B cell (primary cell): ENCODE results near the gene ANKS1A. TPM values are rescaled to one million over a fixed set of nuclear protein-coding genes. Genes with fewer than 3 reads are reported as not detected.

Experiments used
- ATAC-seq: fragments of 200-7000 bp; cut with Tn5 transposase; one replicate; pipeline ENCODE4 v1.10.0; 2021; ENCODE audit warnings: low read depth, mild to moderate bottlenecking, moderate number of reproducible peaks, moderate library complexity
- CTCF ChIA-PET: fragments of 350-600 bp; sonication (Branson Sonifier 250); formaldehyde crosslinking; loops from one replicate; lab custom pipeline; 2021; ENCODE audit warnings: antibody characterized with exemption, inconsistent platforms; lab: Charles Lee
- POLR2A ChIA-PET: fragments of 350-600 bp; sonication (Branson Sonifier 250); formaldehyde crosslinking; loops from one replicate; lab custom pipeline; 2021; ENCODE audit warnings: antibody characterized with exemption; lab: Charles Lee
- DNase-seq: peaks from one replicate; pipeline ENCODE4 v3.0.0; 2013
- H2AFZ ChIP-seq: 2 replicates; pipeline ENCODE4 v1.6.1; 2012; ENCODE audit warnings: mild to moderate bottlenecking, low read depth, low read length; ENCODE audit not compliant: insufficient read depth, poor library complexity, severe bottlenecking
- H3K27ac ChIP-seq, 2 donors: 1 replicate in 1 of 2; 2 replicates in 1 of 2; pipeline ENCODE4 v1.5.1; 2012 to 2013; ENCODE audit warnings: low read length in 2 of 2, mild to moderate bottlenecking in 2 of 2, moderate library complexity in 1 of 2
- H3K27me3 ChIP-seq, 4 experiments: fragments of 200-600 bp in 1 of 4; sonication (generic) in 1 of 4; replicated peaks in 1 of 4; 1 replicate in 2 of 4; 2 replicates in 2 of 4; pipeline versions ENCODE4 v1.6.1 to v1.7.0; 2013 to 2016; ENCODE audit warnings: low read length in 3 of 4, mild to moderate bottlenecking in 2 of 4, mixed read lengths in 1 of 4, moderate library complexity in 1 of 4; ENCODE audit not compliant: insufficient read depth in 4 of 4, control insufficient read depth in 3 of 4; ENCODE audit errors: control extremely low read depth in 1 of 4
- H3K36me3 ChIP-seq, 2 experiments: replicated peaks in 1 of 2; 1 replicate in 1 of 2; 2 replicates in 1 of 2; pipeline versions ENCODE4 v1.6.1 to v1.7.1; 2013; ENCODE audit warnings: low read length in 1 of 2; ENCODE audit not compliant: insufficient read depth in 2 of 2, control insufficient read depth in 1 of 2; ENCODE audit errors: control extremely low read depth in 1 of 2, extremely low read depth in 1 of 2
- H3K4me1 ChIP-seq, 2 donors: fragments of 200-600 bp in 1 of 2; sonication (generic) in 1 of 2; 1 replicate in 1 of 2; 2 replicates in 1 of 2; pipeline versions ENCODE4 v1.5.1 to v1.6.1; 2013 to 2017; ENCODE audit warnings: low read length in 2 of 2; ENCODE audit not compliant: control insufficient read depth in 2 of 2, insufficient read depth in 2 of 2
- H3K4me2 ChIP-seq: replicated peaks from 2 replicates; pipeline ENCODE3; 2012; ENCODE audit warnings: mild to moderate bottlenecking, low read depth, low read length; ENCODE audit not compliant: poor library complexity, severe bottlenecking
- H3K4me3 ChIP-seq, 5 experiments: fragments of 200-600 bp in 1 of 5; sonication (generic) in 1 of 5; 1 replicate in 3 of 5; 2 replicates in 2 of 5; pipeline versions ENCODE4 v1.5.1 to v1.7.0; 2011 to 2016; ENCODE audit warnings: low read length in 4 of 5, mild to moderate bottlenecking in 4 of 5, low read depth in 2 of 5, control low read depth in 1 of 5, moderate library complexity in 1 of 5; ENCODE audit not compliant: insufficient read depth in 1 of 5; ENCODE audit errors: control extremely low read depth in 1 of 5, extremely low read depth in 1 of 5
- H3K79me2 ChIP-seq: fragments of 200-600 bp; sonication (generic); one replicate; pipeline ENCODE4 v1.6.0; 2016; ENCODE audit warnings: low read length; ENCODE audit not compliant: control insufficient read depth, insufficient read depth
- H3K9ac ChIP-seq: fragments of 200-600 bp; sonication (generic); 2 replicates; pipeline ENCODE4 v1.6.1; 2017; ENCODE audit warnings: mild to moderate bottlenecking, low read length, moderate library complexity
- H3K9me3 ChIP-seq, 3 donors: one replicate each; pipeline versions ENCODE4 v1.6.1 to v1.7.1; 2013; ENCODE audit warnings: low read length in 2 of 3; ENCODE audit not compliant: control insufficient read depth in 2 of 3, insufficient read depth in 1 of 3; ENCODE audit errors: control extremely low read depth in 1 of 3
- H4K20me1 ChIP-seq: 2 replicates; pipeline ENCODE4 v1.6.0; 2012; ENCODE audit warnings: mild to moderate bottlenecking, low read length; ENCODE audit not compliant: insufficient read depth, control insufficient read depth, poor library complexity, severe bottlenecking
- H3K27ac Mint-ChIP-seq: one replicate; pipeline ENCODE4 v1.8.0; 2021; ENCODE audit warnings: mixed read lengths
- H3K27me3 Mint-ChIP-seq: one replicate; pipeline ENCODE4 v1.8.0; 2021; ENCODE audit warnings: mixed read lengths
- H3K4me1 Mint-ChIP-seq: one replicate; pipeline ENCODE4 v1.8.0; 2021; ENCODE audit warnings: mixed read lengths
- H3K4me3 Mint-ChIP-seq: one replicate; pipeline ENCODE4 v1.8.0; 2021; ENCODE audit warnings: mixed read lengths
- H3K9me3 Mint-ChIP-seq: one replicate; pipeline ENCODE4 v1.8.0; 2022; ENCODE audit warnings: mixed read lengths; ENCODE audit not compliant: insufficient read depth
- EZH2 ChIP-seq: IDR thresholded peaks from 2 replicates; pipeline ENCODE4 v1.6.1; 2012; ENCODE audit warnings: borderline replicate concordance, low read depth, mild to moderate bottlenecking, moderate library complexity, low read length; ENCODE audit not compliant: insufficient read depth, poor library complexity, severe bottlenecking
- WGBS: methylation state at CpG from one replicate; pipeline ENCODE4 v1.1.5; 2013; ENCODE audit warnings: missing lambda C conversion rate; ENCODE audit not compliant: insufficient coverage; 5-methylcytosine and 5-hydroxymethylcytosine counted together
- intact Hi-C: fragments of 100-400 bp; cut with micrococcal nuclease; formaldehyde crosslinking; loops from one replicate; pipeline ENCODE4 v1.10.0; 2022
- polyA plus RNA-seq: library from polyadenylated mRNA; depleted of rRNA; stranded (reverse); fragments of >200 nt; gene quantifications from 2 replicates; pipeline ENCODE4 v1.2.3, GENCODE V29; 2012
- total RNA-seq, 2 donors: library from RNA; stranded (reverse); fragments of 120-200 nt in 1 of 2; gene quantifications; 1 replicate in 1 of 2; 2 replicates in 1 of 2; pipeline versions ENCODE4 v1.2.3 to v1.2.4, GENCODE V29; 2013 to 2022
- TF ChIP-seq, protein P1 (sequence below): fragments of 200-600 bp; IDR thresholded peaks from one replicate; pipeline ENCODE4 v1.8.0; 2022; ENCODE audit warnings: antibody characterized with exemption, mild to moderate bottlenecking

The ANKS1A gene
- total and polyA plus RNA-seq, 2 donors (not counting 1 experiment from before 2014, with no cell fraction given) = 3.4 to 19.7 TPM

DNA sequence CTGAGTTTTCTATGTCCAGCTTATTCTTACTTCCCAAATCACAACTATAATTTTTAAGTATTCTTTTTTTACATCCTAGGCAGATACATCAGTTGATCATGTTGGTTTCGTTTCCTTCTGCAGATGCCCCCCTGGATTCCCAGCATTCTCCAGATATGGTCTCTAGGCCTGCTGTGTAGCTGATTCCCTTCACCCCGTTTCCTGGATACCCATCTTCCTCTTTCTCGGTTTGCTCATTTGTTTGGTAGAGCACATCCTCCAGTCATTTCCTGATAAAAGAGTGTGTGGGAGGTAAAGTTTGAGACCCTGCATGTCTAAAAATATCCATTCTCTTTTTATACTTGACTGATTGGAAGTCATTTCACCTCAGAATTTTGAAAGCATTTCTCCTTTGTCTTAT lies 66.4 kb downstream of the ANKS1A start:
- H3K4me2 ChIP-seq = peak overlapping the region; percentile 34
- no peaks in the 10 kb centered on the region for H3K9me3 ChIP-seq
- no peaks in the 10 kb centered on the region for H3K27me3 Mint-ChIP-seq
- H3K27ac Mint-ChIP-seq = no peak overlapping the region
- POLR2A ChIA-PET = no interaction called here
- WGBS = no CpG with 5 or more reads among the region's 3 CpGs
- no peaks in the 10 kb centered on the region for H4K20me1 ChIP-seq
- H3K27me3 ChIP-seq = no peaks in the 10 kb centered on the region
- CTCF ChIA-PET = interaction anchor here (1.4 kb wide), 1 partner anchor 31 kb away, joined by 3 read pairs; no protein-coding TSS in a partner anchor
- intact Hi-C loops = no loop called here
- H3K4me3 ChIP-seq = no peak overlapping the region
- peaks cover 7 to 10% of the 10 kb centered on the region in 2 donors for H3K4me1 ChIP-seq
- H2AFZ ChIP-seq = no peak overlapping the region
- DNase-seq (peak; percentile 11), ATAC-seq (no peak)
- H3K27ac ChIP-seq = no peak overlapping the region
- no peak overlapping the region for H3K4me3 Mint-ChIP-seq
- peaks cover 6% of the 10 kb centered on the region for H3K79me2 ChIP-seq
- peaks cover 19% of the 10 kb centered on the region for H3K4me1 Mint-ChIP-seq
- TF ChIP-seq EZH2 = no peak
- TF ChIP-seq, protein P1, sequence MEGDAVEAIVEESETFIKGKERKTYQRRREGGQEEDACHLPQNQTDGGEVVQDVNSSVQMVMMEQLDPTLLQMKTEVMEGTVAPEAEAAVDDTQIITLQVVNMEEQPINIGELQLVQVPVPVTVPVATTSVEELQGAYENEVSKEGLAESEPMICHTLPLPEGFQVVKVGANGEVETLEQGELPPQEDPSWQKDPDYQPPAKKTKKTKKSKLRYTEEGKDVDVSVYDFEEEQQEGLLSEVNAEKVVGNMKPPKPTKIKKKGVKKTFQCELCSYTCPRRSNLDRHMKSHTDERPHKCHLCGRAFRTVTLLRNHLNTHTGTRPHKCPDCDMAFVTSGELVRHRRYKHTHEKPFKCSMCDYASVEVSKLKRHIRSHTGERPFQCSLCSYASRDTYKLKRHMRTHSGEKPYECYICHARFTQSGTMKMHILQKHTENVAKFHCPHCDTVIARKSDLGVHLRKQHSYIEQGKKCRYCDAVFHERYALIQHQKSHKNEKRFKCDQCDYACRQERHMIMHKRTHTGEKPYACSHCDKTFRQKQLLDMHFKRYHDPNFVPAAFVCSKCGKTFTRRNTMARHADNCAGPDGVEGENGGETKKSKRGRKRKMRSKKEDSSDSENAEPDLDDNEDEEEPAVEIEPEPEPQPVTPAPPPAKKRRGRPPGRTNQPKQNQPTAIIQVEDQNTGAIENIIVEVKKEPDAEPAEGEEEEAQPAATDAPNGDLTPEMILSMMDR = no peak
- peaks cover 3% of the 10 kb centered on the region in 2 experiments for H3K36me3 ChIP-seq
- H3K9ac ChIP-seq = no peak overlapping the region
- no peaks in the 10 kb centered on the region for H3K9me3 Mint-ChIP-seq

DNA sequence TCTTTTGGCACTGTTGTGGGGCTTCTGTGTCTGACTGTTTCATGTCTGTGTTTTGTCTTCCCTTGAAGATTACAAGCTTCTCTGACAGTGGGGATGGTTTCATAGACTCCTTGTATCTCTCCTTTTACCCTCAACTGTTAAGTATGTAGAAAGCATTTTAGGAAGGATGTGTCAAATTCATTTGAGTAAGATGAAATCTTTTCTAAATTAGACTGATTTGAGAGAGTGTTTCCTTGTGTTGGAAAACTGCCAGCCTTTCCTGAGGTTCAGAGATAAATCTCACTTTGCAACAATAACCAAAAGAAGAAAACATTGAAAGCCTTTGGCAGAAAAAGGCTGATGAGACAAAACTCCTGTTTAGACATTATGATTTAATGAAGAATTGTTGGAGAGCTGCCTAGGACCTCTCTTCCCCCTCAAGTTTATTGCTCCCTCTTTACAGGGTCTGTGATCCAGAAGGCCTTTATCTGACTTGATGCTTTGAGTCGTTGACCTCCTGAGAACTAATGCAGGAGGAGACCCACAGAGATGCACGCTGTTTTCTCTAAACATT lies 68.3 kb downstream of the ANKS1A start:
- Histone ChIP-seq H3K4me2 (no peak overlapping the region), H2AFZ (no peak overlapping the region), H3K9me3 (no peaks in the 10 kb centered on the region), H3K79me2 (peaks cover 6% of the 10 kb centered on the region), H4K20me1 (no peaks in the 10 kb centered on the region), H3K4me3 (no peak overlapping the region), H3K9ac (no peak overlapping the region), H3K27me3 (no peaks in the 10 kb centered on the region), H3K4me1 (peaks cover 7 to 10% of the 10 kb centered on the region in 2 donors), H3K27ac (no peak overlapping the region), H3K36me3 (peaks cover 2 to 3% of the 10 kb centered on the region in 2 experiments)
- Mint-ChIP-seq H3K4me3 (no peak overlapping the region), H3K27me3 (no peaks in the 10 kb centered on the region), H3K9me3 (no peaks in the 10 kb centered on the region), H3K4me1 (peaks cover 30% of the 10 kb centered on the region), H3K27ac (no peak overlapping the region)
- ChIA-PET POLR2A (no interaction called here), CTCF (no interaction called here)
- ATAC-seq (no peak), DNase-seq (no peak)
- TF ChIP-seq EZH2 = no peak
- TF ChIP-seq, protein P1 = no peak
- WGBS = no CpG with 5 or more reads among the region's 2 CpGs
- intact Hi-C loops = no loop called here
